Measurements from ENCODE around the gene ZBTB33.

The ZBTB33 gene, protein sequence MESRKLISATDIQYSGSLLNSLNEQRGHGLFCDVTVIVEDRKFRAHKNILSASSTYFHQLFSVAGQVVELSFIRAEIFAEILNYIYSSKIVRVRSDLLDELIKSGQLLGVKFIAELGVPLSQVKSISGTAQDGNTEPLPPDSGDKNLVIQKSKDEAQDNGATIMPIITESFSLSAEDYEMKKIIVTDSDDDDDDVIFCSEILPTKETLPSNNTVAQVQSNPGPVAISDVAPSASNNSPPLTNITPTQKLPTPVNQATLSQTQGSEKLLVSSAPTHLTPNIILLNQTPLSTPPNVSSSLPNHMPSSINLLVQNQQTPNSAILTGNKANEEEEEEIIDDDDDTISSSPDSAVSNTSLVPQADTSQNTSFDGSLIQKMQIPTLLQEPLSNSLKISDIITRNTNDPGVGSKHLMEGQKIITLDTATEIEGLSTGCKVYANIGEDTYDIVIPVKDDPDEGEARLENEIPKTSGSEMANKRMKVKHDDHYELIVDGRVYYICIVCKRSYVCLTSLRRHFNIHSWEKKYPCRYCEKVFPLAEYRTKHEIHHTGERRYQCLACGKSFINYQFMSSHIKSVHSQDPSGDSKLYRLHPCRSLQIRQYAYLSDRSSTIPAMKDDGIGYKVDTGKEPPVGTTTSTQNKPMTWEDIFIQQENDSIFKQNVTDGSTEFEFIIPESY

GRCh38 chrX:120250522-120251271, at the start of gene ZBTB33:
Gene ZBTB33 (plus strand): TSS chrX:120250812. CDS start chrX:120253416, 2,604 bp downstream.
- peak within 1 kb of the TSS; percentile 61 to 79 (median 66) for H3K4me3 ChIP-seq
- H3K27ac ChIP-seq, result peak within 1 kb of the TSS; percentile 77 to 96 (median 91)

DNA sequence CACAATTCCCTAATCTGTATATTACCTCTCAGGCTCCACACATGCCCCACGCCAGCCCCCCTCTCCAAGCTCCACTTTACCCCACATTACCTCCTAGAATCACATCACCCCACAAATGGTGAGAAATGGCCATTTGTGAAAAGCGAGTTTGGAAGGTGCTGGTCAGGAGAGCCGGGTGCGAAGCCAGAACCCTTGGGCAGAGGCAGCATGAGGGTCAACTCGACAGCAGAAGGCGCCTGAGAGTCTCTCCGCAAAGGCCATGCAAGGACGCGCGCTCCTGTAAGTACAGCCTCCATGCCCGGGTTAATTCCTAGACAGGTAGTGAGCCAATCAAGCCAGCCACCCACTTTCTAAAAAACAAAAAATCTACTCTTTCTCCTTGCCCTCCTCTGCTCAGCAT, 49.8 kb upstream of the ZBTB33 start:
- H3K27ac ChIP-seq, result no peak overlapping the region
- H3K4me3 ChIP-seq, result no peak overlapping the region

GRCh38 chrX:120205816-120206753, 44.5 kb upstream of the ZBTB33 start:
- Histone ChIP-seq H3K4me3 (no peak overlapping the region), H3K27ac (no peak overlapping the region)

- H3K27ac ChIP-seq, result no peak overlapping the region
- H3K4me3 ChIP-seq, result no peak overlapping the region
Observed at GRCh38 chrX:120207009-120207605, 43.5 kb upstream of the ZBTB33 start.

GRCh38 chrX:120213438-120214265, 37.0 kb upstream of the ZBTB33 start:
- H3K4me3 ChIP-seq, result no peak overlapping the region

GRCh38 chrX:120223374-120223773, 27.2 kb upstream of the ZBTB33 start:
- Histone ChIP-seq H3K4me3 (no peak overlapping the region), H3K27ac (no peak overlapping the region)

More at GRCh38 chrX:120213438-120214265, 37.0 kb upstream of the ZBTB33 start:
- no peak overlapping the region for H3K27ac ChIP-seq

GRCh38 chrX:120224388-120224787, 26.2 kb upstream of the ZBTB33 start:
- Histone ChIP-seq H3K4me3 (no peak overlapping the region), H3K27ac (no peak overlapping the region)

GRCh38 chrX:120228187-120228908, 22.3 kb upstream of the ZBTB33 start:
- H3K4me3 ChIP-seq, result no peak overlapping the region
- H3K27ac ChIP-seq, result no peak overlapping the region

DNA sequence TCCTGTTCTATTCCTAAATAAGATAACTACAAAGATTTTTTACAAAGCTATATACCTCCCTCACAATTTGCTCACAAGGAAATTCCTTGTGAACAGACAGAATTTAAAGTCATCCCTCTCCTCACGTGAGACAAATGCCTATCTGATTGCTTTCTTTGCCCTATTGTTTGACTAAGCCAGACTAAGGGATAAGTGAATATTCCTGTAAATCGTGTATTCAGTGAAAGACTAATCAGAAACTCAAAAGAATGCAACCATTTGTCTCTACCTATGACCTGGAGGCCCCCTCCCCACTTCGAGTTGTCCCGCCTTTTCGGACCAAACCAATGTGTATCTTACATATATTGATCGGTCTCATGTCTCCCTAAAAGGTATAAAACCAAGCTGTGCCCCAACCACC, 15.3 kb upstream of the ZBTB33 start:
- no peak overlapping the region for H3K27ac ChIP-seq
- H3K4me3 ChIP-seq, result no peak overlapping the region

DNA sequence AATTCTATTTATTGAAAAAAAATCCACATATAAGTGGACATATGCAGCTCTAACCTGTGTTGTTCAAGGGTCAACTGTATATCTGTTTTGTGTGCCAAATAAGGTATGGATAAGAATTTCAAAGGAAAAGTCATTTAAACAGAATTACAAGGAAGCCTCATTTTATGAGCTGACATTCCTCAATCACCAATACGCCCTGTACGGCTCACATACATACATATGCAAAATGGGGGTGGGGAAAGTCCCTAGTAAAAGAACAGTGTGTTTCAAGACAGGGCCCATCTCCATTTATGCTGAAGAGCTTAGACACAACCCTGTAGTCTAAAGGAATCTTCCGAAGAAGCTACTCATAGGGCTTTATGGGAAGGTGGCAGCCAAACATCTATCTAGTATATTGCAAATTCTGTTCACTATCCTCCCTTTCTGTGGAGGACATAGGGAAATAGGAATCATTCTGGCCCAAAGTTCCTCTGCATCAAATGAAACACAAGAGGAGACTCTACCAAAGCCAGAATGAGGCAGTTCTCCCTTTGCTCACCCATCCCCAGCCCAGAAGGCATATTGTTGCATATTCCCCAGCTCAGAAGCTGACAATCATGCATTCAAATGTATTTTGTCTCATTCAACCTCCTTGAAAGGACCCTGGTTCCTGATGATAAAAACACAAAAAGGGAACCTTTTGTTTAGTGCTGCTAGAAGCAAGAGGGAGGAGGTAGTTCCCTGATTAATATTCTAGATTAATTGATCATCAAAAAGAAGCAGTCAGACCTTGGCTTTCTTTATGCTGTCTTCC, 13.7 kb upstream of the ZBTB33 start:
- H3K27ac ChIP-seq, result no peak overlapping the region

GRCh38 chrX:120238933-120239332, 11.7 kb upstream of the ZBTB33 start:
- Histone ChIP-seq H3K27ac (no peak overlapping the region), H3K4me3 (no peak overlapping the region)

More for the DNA sequence above, 13.7 kb upstream of the ZBTB33 start:
- H3K4me3 ChIP-seq, result no peak overlapping the region

DNA sequence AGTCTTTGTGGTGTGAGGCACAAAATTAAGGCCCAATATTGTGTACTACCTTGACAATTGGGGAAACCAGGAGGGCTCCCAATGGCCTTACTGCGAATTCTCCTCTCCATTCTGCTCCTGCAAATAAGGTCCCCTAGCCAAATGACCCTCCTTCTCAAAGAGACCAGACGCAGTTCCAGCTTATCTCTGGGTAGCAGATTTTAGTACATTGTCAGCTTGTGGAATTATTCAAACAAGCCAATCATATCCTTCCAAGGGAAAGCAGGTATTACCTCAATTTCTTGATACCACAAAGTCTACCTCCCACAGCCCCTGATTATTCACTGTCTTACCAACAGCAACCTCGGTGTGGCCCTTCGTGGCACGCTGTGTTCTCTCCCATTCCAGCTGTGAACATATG, 7.8 kb upstream of the ZBTB33 start:
- no peak overlapping the region for H3K27ac ChIP-seq
- no peak overlapping the region for H3K4me3 ChIP-seq

- H3K4me3 ChIP-seq, result peak overlapping the region; percentile 47 to 77 (median 65)
Observed at GRCh38 chrX:120244395-120244734, 6.2 kb upstream of the ZBTB33 start.

DNA sequence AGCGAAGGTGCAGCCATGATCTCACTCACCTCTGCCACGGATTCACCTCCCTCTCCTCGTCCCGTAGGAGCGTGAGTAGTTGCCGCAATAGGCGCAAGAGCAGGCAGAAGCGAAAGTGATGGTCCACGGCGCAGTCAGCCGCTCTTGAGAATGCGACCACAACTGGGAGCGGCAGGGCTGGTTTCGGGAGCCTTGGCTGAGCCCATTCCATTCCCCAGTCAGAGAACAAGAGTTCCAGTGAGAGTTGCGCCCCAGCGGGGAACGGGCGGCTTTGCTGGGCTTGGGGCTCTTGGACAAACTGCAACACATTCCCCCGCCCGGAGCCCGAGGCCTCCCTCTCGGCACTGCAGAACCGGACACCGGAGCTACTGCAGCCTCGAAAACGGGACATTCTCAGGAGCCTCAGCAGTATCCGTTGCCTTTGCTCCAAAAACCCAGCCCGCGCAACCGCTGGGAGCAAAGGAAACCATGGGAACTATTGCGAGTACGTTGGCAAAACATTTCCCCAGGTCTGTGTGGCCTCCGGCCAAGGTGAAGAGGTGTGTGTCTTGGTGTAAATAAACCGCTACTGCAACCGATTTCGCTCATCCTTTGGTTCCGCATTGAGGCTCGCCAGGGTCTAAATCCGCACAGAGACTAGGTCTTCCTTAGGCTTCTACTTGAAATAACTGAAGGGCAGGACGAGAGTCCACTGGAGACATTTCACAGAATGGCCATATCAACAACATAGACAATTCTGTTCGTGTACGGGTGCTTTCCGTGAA, 5.7 kb upstream of the ZBTB33 start:
- H3K4me3 ChIP-seq, result peak overlapping the region; percentile 47 to 77 (median 65)
- peak overlapping the region in 20 of 21 experiments; percentile 32 to 89 (median 80) for H3K27ac ChIP-seq

More at GRCh38 chrX:120244395-120244734, 6.2 kb upstream of the ZBTB33 start:
- peak overlapping the region in 20 of 21 experiments; percentile 32 to 89 (median 80) for H3K27ac ChIP-seq

GRCh38 chrX:120251471-120252011, 929 bp downstream of the ZBTB33 start:
- peak overlapping the region; percentile 61 to 79 (median 66) for H3K4me3 ChIP-seq
- peak overlapping the region in 20 of 21 experiments; percentile 80 to 96 (median 92) for H3K27ac ChIP-seq

GRCh38 chrX:120253784-120254183, 3.2 kb downstream of the ZBTB33 start:
- Histone ChIP-seq H3K27ac (no peak overlapping the region), H3K4me3 (no peak overlapping the region)
